Stomach smooth muscle (tissue), 2 donors: ENCODE measurements around the gene NSG1.

Source experiments
- H3K27ac ChIP-seq: one replicate; pipeline ENCODE4 v1.7.0; 2013; ENCODE audit warnings: mild to moderate bottlenecking, low read length, inconsistent platforms
- H3K27me3 ChIP-seq, 2 donors: one replicate each; pipeline ENCODE4 v1.7.0; 2013; ENCODE audit warnings: low read length in 2 of 2; ENCODE audit not compliant: insufficient read depth in 2 of 2, control insufficient read depth in 1 of 2
- H3K36me3 ChIP-seq, 2 donors: one replicate each; pipeline ENCODE4 v1.7.0; 2013; ENCODE audit warnings: low read length in 2 of 2; ENCODE audit not compliant: control insufficient read depth in 2 of 2, insufficient read depth in 2 of 2
- H3K4me1 ChIP-seq: one replicate; pipeline ENCODE4 v1.7.0; 2013; ENCODE audit warnings: low read length; ENCODE audit not compliant: control insufficient read depth, insufficient read depth
- H3K4me3 ChIP-seq, 2 donors: one replicate each; pipeline ENCODE4 v1.7.0; 2013; ENCODE audit warnings: low read length in 2 of 2
- H3K9ac ChIP-seq, 2 donors: one replicate each; pipeline ENCODE4 v1.7.0; 2013; ENCODE audit warnings: low read length in 2 of 2, mild to moderate bottlenecking in 1 of 2
- H3K9me3 ChIP-seq, 2 donors: one replicate each; pipeline ENCODE4 v1.7.0; 2013; ENCODE audit warnings: low read length in 2 of 2; ENCODE audit not compliant: control insufficient read depth in 2 of 2
- donor health status: healthy.
- donor health status: Pancreatic carcinoma.

Gene NSG1

DNA sequence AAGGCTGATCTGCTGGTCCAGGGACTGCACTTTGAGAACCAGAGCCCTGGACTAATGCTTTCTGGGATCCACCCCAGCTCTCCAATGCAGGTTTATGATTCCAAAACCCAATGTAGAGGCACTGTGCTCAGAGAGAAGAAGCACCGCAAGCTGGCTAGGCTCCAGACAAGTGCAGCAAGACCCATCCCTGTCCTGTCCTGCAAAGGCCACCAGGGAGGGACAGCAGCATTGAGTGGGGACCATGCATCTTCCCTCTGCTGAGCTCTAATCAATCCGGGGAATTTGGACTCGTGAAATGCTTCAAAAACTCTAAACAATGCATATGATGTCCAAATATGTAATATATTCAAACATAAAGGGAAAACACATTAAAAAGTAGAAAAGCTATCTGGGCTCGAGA lies 10.8 kb upstream of the NSG1 start:
- Histone ChIP-seq H3K27ac (no peak overlapping the region), H3K9me3 (peaks cover 3 to 11% of the 10 kb centered on the region in 2 donors), H3K4me3 (no peak overlapping the region), H3K9ac (no peak overlapping the region), H3K36me3 (no peaks in the 10 kb centered on the region), H3K27me3 (peaks cover 2 to 4% of the 10 kb centered on the region in 2 donors), H3K4me1 (no peaks in the 10 kb centered on the region)

- H3K27ac ChIP-seq, result no peak overlapping the region
- no peak overlapping the region for H3K4me3 ChIP-seq
- H3K27me3 ChIP-seq, result peaks cover 2 to 4% of the 10 kb centered on the region in 2 donors
- H3K9ac ChIP-seq, result no peak overlapping the region
- no peaks in the 10 kb centered on the region for H3K4me1 ChIP-seq
- no peaks in the 10 kb centered on the region for H3K36me3 ChIP-seq
- H3K9me3 ChIP-seq, result peaks cover 3 to 11% of the 10 kb centered on the region in 2 donors
These were observed 9.7 kb upstream of the NSG1 start for GRCh38 chr4:4377191-4377590.

DNA sequence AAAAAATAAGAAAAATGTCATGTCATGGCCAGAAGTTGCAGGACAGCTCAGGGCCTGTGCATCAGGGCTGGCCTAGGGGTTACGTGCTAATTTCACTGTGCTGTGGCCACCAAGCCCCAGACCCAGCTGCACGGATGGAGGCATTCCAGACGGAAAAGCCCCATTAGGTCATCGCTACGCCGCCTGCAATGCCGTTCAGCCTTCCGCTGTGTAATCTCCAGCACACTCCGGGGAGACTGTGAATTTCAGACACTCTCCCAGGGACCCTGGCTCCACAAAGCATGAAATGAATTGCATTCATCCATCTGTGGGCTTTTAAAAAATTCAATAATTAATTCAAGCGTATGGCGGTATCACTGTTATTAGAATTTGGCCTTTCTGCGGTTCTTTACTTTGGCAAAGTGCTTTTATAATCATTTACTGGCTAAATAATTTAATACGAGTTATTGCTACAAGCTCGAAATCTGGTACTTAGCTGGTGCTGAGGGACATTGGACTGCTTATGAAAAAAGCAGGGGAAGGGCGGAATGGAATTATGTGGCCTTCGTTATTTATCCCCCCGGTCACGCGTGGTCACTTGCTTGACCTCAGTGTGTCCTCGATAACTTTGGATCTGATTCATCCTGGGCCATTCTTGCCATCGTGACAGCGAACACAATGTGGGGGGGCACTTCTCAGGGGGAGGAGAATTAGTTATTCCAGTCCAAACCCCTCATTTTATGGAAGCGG lies 9.0 kb upstream of the NSG1 start:
- Histone ChIP-seq H3K36me3 (no peaks in the 10 kb centered on the region), H3K9ac (no peak overlapping the region), H3K27ac (no peak overlapping the region), H3K27me3 (peaks cover under 1 to 4% of the 10 kb centered on the region in 2 donors), H3K4me3 (no peak overlapping the region), H3K9me3 (peaks cover 3 to 11% of the 10 kb centered on the region in 2 donors), H3K4me1 (no peaks in the 10 kb centered on the region)

DNA sequence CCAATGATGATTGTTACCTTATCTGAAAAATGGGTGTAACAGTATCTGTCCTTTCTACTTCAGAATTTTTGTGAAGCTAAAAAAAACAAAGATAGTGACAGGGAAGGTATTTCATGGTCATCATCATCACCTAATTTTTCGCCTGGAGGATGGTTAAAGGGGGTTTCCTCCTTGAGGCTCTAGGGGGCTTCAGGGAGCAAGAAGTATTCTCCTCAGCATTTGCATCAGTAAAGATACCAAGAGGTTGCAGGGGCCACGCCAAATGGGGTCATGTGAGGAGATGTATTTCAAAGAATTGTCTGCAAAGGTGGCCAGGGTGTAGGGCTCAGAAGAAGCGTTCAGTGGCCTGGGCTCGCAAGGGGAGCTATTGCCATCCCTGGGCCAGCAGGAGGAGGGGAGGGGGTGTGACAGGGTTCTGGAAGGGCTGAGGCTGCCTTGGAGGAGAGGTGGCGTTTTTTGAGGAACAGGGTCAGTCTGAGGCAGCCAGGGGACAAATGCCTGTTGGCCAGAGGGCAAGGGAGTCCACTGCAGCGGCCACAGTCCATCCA lies 7.3 kb upstream of the NSG1 start:
- H3K4me1 ChIP-seq, result no peaks in the 10 kb centered on the region
- H3K36me3 ChIP-seq, result no peaks in the 10 kb centered on the region
- H3K4me3 ChIP-seq, result no peak overlapping the region
- H3K9me3 ChIP-seq, result peaks cover under 1 to 10% of the 10 kb centered on the region in 2 donors
- no peak overlapping the region for H3K9ac ChIP-seq
- H3K27me3 ChIP-seq, result peaks cover 7 to 11% of the 10 kb centered on the region in 2 donors
- no peak overlapping the region for H3K27ac ChIP-seq

GRCh38 chr4:4383085-4383484 lies 3.8 kb upstream of the NSG1 start:
- peaks cover 31 to 40% of the 10 kb centered on the region in 2 donors for H3K27me3 ChIP-seq
- no peak overlapping the region for H3K27ac ChIP-seq
- peaks cover 18% of the 10 kb centered on the region for H3K4me1 ChIP-seq
- no peak overlapping the region for H3K4me3 ChIP-seq
- no peaks in the 10 kb centered on the region for H3K9me3 ChIP-seq
- H3K36me3 ChIP-seq, result no peaks in the 10 kb centered on the region
- no peak overlapping the region for H3K9ac ChIP-seq

DNA sequence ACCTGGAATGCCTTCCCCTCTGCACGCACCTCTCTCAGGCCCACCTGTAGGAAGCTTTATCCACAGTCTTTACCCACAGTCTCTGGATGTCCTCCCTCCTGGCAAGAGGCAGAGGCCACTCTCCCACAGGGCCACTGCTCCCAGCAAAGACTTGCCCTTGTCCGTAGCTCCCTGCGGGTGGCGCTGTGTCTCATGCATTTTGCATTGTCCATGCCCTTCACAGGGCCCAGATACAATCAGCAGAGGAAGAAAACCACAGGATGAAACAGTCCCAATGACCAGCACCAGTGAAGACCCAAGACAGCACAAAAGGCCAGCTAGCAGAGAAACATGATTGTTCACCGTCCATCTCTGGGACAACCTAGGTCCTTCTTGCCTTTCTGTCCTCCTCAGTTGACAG lies 2.1 kb upstream of the NSG1 start:
- Histone ChIP-seq H3K4me1 (peaks cover 19% of the 10 kb centered on the region), H3K9me3 (no peaks in the 10 kb centered on the region), H3K36me3 (no peaks in the 10 kb centered on the region), H3K4me3 (no peak overlapping the region), H3K9ac (no peak overlapping the region), H3K27me3 (peaks cover 39 to 47% of the 10 kb centered on the region in 2 donors), H3K27ac (no peak overlapping the region)

DNA sequence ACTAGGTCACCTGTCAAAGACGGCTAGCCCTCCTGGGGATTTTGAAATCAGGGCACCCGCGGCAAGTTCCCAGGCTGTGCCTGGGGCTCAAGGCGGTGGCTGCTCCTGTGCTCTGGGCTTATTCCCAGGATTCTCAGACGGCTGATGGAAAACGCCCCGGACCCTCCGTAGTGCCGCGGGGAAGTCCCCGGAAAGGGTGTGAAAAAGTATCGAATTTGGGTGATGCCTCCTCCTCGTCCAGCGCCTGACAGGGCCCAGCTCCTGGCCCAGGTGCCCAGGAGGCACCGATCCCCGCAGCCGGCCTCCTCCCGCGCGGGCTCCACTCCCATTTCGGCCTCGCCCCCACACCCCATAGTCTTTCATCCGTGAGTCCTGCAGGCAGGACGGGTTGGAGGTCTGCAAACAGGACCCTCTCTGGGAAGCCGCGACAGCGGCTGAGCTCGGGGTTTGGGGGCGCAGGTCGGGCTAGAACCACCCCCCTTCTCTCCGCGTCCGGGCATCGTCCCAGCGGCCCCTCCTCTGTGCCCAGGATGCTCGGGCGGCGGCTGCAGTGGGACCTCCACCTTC lies 1.1 kb upstream of the NSG1 start:
- Histone ChIP-seq H3K27ac (no peak overlapping the region), H3K4me3 (no peak overlapping the region), H3K36me3 (no peaks in the 10 kb centered on the region), H3K27me3 (peaks cover 43 to 48% of the 10 kb centered on the region in 2 donors), H3K4me1 (peaks cover 19% of the 10 kb centered on the region), H3K9me3 (no peaks in the 10 kb centered on the region), H3K9ac (no peak overlapping the region)

- Histone ChIP-seq H3K4me3 (peak overlapping the region; percentile 7 to 57), H3K9me3 (no peaks in the 10 kb centered on the region), H3K4me1 (peaks cover 19% of the 10 kb centered on the region), H3K27me3 (peaks cover 43 to 48% of the 10 kb centered on the region in 2 donors), H3K36me3 (no peaks in the 10 kb centered on the region), H3K27ac (no peak overlapping the region), H3K9ac (no peak overlapping the region)
These were observed 586 bp upstream of the NSG1 start for GRCh38 chr4:4386296-4386735.

DNA sequence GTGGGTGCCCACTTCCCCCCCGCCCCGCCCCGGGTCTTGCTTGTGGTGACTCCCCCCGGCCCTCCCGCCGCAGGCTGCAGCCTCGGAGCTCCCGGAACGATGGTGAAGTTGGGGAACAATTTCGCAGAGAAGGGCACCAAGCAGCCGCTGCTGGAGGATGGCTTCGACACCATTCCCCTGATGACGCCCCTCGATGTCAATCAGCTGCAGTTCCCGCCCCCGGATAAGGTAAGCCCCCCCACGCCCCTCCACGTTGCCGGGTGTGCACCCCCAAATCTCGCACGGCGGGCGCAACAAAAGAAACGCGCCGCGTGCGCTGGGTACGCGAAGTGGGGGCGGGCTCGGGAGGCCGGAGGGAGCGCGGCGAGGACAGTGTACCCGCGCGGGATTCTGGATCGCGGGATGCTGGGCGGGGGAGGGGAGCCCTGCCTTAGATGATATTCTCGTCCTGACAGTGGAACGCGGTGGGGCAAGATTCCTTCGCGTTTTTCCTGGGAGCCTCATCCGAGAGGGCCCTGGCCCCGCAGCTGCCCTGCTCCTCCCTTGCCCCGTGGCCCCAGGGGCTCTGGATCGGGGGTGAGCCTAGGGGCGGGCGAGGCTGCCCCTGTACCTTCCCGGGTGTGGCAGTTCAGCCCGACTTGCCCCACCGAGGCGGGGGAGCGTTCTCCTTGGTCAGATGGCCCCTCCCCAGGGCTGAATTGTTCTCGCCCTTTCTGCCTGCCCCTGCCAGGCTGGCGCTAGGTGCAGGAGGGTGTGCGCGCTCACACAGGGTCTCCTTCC lies 819 bp downstream of the NSG1 start:
- no peak overlapping the region for H3K9ac ChIP-seq
- no peaks in the 10 kb centered on the region for H3K36me3 ChIP-seq
- H3K27me3 ChIP-seq, result peaks cover 49 to 50% of the 10 kb centered on the region in 2 donors
- peaks cover 19% of the 10 kb centered on the region for H3K4me1 ChIP-seq
- H3K27ac ChIP-seq, result no peak overlapping the region
- H3K9me3 ChIP-seq, result no peaks in the 10 kb centered on the region
- H3K4me3 ChIP-seq, result peak overlapping the region in 1 of 2 donors; percentile 8

DNA sequence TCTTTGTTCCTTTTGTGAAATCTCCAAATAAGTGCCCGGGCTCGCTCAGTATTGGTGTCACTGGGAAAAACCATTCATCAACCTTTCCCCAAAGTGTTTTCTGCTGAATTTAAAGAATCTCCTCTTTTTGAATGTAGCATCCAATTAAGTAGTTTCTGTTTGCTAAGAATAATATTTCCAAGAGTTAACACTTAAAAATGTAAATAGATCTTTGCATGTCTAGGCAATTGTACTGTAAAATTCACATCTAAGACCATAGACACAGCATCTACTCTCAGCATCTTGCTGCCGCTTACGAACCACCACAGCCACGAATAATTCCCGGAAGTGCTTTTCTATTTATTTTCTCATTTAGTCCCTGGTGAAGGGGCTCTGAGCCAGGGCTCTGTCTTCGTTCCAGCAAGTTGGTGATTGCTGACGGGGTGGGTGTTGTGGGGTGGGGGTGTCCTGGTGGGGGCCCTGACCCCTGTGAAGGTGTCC lies 1.4 kb downstream of the NSG1 start:
- Histone ChIP-seq H3K9ac (no peak overlapping the region), H3K27ac (no peak overlapping the region), H3K4me3 (no peak overlapping the region), H3K27me3 (peaks cover 51 to 52% of the 10 kb centered on the region in 2 donors), H3K9me3 (no peaks in the 10 kb centered on the region), H3K36me3 (no peaks in the 10 kb centered on the region), H3K4me1 (peaks cover 19% of the 10 kb centered on the region)
